Measurements from ENCODE around the gene PRPF38B. TPM values are rescaled to one million over a fixed set of nuclear protein-coding genes. Genes with fewer than 3 reads are reported as not detected.
"Not testable (repeated sequence)": the region's sequence is repeated elsewhere in the genome, so short reads cannot be mapped to it uniquely, and the experiment has no call there.

Gene PRPF38B
- total RNA-seq, 6 donors from 2014 or later = 28.9 to 81.7 (median 35.5) TPM

DNA sequence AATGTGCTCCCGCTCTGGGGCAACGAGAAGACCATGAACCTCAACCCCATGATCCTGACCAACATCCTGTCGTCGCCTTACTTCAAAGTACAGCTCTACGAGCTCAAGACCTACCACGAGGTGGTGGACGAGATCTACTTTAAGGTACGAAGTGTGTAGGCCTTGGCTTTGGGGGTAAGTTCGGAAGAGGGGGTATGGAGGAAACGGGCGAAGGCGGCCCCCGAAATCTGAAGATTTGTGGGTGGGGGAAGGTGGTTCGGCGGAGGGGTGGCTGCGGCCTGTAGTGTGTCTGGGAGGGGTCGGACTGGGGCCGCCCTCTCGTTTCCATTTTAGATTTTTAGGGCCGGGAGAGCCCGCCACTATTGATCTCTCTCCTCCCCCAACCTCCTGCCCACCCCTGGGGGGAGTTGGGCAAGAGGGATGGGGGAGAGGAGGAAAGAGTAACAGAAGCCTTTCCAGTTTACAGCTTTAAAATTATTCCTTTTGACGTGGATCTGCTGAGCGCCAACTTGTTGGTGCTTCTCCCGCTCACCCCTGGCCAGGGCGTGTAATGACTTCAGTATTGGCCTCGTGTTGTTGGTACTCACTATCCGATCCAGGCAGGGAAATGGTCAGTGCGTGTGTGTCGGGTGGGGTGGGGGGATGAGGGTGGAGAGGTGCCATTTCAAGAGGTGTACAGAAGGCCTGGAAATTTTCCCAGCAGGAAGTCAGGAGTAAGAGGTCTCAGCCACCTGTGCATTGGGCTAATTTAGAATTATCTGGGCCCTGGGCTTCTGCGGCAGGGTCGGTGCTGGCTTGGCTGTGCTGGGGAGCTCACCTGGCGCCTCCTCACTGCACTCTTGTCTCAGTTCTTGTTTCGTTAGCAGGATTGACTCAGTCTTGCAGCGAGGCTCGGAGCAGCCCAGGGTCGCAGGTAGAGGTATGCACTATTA, 880 bp downstream of the PRPF38B start:
- H3K4me3 ChIP-seq = peak overlapping the region; percentile 70 to 92 (median 80)
- TF ChIP-seq POLR2AphosphoS5 (IDR thresholded peaks at IDR 0.05) (peak in 1 of 2 donors; percentile 18), EP300 (IDR thresholded peaks at IDR 0.05) (no peak)
- TF ChIP-seq, protein P1, sequence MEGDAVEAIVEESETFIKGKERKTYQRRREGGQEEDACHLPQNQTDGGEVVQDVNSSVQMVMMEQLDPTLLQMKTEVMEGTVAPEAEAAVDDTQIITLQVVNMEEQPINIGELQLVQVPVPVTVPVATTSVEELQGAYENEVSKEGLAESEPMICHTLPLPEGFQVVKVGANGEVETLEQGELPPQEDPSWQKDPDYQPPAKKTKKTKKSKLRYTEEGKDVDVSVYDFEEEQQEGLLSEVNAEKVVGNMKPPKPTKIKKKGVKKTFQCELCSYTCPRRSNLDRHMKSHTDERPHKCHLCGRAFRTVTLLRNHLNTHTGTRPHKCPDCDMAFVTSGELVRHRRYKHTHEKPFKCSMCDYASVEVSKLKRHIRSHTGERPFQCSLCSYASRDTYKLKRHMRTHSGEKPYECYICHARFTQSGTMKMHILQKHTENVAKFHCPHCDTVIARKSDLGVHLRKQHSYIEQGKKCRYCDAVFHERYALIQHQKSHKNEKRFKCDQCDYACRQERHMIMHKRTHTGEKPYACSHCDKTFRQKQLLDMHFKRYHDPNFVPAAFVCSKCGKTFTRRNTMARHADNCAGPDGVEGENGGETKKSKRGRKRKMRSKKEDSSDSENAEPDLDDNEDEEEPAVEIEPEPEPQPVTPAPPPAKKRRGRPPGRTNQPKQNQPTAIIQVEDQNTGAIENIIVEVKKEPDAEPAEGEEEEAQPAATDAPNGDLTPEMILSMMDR (IDR thresholded peaks at IDR 0.05) = peak in 3 of 6 experiments; percentile 5 to 36 (median 30)
- DNase-seq (peak; percentile 27 to 61), ATAC-seq (ENCODE audit: low FRiP score in 2 of 2) (peak; percentile 70 to 82)
- no peaks in the 10 kb centered on the region for H3K27me3 ChIP-seq
- no peaks in the 10 kb centered on the region for H3K9me3 ChIP-seq
- peaks cover 14 to 24% (median 19%) of the 10 kb centered on the region in 4 donors for H3K36me3 ChIP-seq
- 0 to 1% methylated on average over 35 to 36 of the region's 36 CpGs for whole genome bisulfite sequencing, 2 donors
- H3K4me1 ChIP-seq = peaks cover 21 to 36% (median 26%) of the 10 kb centered on the region in 4 donors
- H3K27ac ChIP-seq = peak overlapping the region; percentile 97 to 98 (median 98)

DNA sequence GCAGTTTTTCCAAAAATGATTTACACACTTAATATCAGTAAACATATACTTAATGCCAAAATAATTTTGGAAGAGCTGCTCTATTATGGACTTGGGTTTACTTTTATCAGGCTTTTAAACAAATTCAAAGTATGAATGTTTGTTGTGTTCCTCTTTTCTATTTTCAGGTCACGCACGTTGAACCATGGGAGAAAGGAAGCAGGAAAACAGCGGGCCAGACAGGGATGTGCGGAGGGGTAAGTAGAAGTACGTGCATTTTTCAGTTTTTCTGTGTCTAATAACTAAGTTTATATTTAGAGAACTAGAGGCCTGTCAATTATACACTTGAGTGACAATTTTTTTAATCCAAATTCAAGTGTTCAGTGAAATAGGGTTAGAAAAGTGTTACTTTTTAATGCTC, 3.4 kb downstream of the PRPF38B start:
- ATAC-seq (ENCODE audit: low FRiP score in 2 of 2) = no peak
- H3K9me3 ChIP-seq = no peaks in the 10 kb centered on the region
- H3K4me3 ChIP-seq = peak overlapping the region in 1 of 4 donors; percentile 75
- WGBS, 2 donors = 56 to 58% methylated on average over 5 of the region's 5 CpGs
- no peak for TF ChIP-seq POLR2AphosphoS5 (IDR thresholded peaks at IDR 0.05)
- no peak for DNase-seq
- no peaks in the 10 kb centered on the region for H3K27me3 ChIP-seq
- H3K4me1 ChIP-seq = peaks cover 21 to 36% (median 26%) of the 10 kb centered on the region in 4 donors
- H3K27ac ChIP-seq = no peak overlapping the region
- peaks cover 27 to 50% (median 42%) of the 10 kb centered on the region in 4 donors for H3K36me3 ChIP-seq

DNA sequence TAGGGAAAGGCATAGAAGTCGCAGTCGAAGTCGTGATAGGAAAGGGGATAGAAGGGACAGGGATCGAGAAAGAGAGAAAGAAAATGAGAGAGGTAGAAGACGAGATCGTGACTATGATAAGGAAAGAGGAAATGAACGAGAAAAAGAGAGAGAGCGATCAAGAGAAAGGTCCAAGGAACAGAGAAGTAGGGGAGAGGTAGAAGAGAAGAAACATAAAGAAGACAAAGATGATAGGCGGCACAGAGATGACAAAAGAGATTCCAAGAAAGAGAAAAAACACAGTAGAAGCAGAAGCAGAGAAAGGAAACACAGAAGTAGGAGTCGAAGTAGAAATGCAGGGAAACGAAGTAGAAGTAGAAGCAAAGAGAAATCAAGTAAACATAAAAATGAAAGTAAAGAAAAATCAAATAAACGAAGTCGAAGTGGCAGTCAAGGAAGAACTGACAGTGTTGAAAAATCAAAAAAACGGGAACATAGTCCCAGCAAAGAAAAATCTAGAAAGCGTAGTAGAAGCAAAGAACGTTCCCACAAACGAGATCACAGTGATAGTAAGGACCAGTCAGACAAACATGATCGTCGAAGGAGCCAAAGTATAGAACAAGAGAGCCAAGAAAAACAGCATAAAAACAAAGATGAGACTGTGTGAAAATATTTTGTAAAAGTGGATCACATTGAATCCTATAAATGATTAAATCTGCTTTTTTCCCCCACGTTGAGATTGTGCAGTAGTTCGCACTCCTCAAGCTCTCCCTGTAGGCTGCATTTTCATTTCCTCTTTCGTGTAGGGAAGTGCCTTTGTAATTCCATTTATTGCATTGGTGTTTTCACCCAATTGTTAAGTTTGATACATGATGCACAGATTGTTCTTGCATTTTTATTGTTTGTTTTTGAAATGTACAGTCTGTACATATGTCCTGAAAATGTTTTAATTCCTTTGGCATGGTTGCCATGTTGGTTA, 7.5 kb downstream of the PRPF38B start:
- no peak overlapping the region for H3K4me3 ChIP-seq
- H3K4me1 ChIP-seq = peaks cover 9 to 17% (median 14%) of the 10 kb centered on the region in 4 donors
- H3K9me3 ChIP-seq = no peaks in the 10 kb centered on the region
- 82 to 85% methylated on average over 22 of the region's 22 CpGs for WGBS, 2 donors
- no peak for DNase-seq
- no peaks in the 10 kb centered on the region for H3K27me3 ChIP-seq
- peak overlapping the region in 1 of 4 donors; percentile 40 for H3K27ac ChIP-seq
- ATAC-seq (ENCODE audit: low FRiP score in 2 of 2) = peak in 1 of 2 donors; percentile 60
- peaks cover 27 to 66% (median 44%) of the 10 kb centered on the region in 4 donors for H3K36me3 ChIP-seq
- TF ChIP-seq POLR2A (IDR thresholded peaks at IDR 0.05) (no peak), POLR2AphosphoS5 (IDR thresholded peaks at IDR 0.05) (no peak), EP300 (IDR thresholded peaks at IDR 0.05) (no peak)
- TF ChIP-seq, protein P1 (IDR thresholded peaks at IDR 0.05) = no peak

- Histone ChIP-seq H3K4me1 (peaks cover 0 to 7% (median 5%) of the 10 kb centered on the region in 4 donors), H3K4me3 (no peak overlapping the region), H3K9me3 (no peaks in the 10 kb centered on the region), H3K36me3 (peaks cover 24 to 60% (median 39%) of the 10 kb centered on the region in 4 donors), H3K27ac (no peak overlapping the region), H3K27me3 (no peaks in the 10 kb centered on the region)
- no peak for DNase-seq
- ATAC-seq (ENCODE audit: low FRiP score in 2 of 2) = no peak
- TF ChIP-seq, protein P1 (IDR thresholded peaks at IDR 0.05) = no peak
- TF ChIP-seq EP300 (IDR thresholded peaks at IDR 0.05) (no peak), POLR2AphosphoS5 (IDR thresholded peaks at IDR 0.05) (no peak), POLR2A (IDR thresholded peaks at IDR 0.05) (no peak)
- 86 to 90% methylated on average over 5 of the region's 5 CpGs for WGBS, 2 donors
Measured at GRCh38 chr1:108701176-108701849, 9.2 kb downstream of the PRPF38B start.

GRCh38 chr1:108702109-108702508, 10.0 kb downstream of the PRPF38B start:
- H3K27ac ChIP-seq; H3K9me3 ChIP-seq; DNase-seq; H3K27me3 ChIP-seq; H3K4me1 ChIP-seq; H3K4me3 ChIP-seq; ATAC-seq (ENCODE audit: low FRiP score in 2 of 2): not testable (repeated sequence)
- WGBS, 2 donors = 94 to 98% methylated on average over 6 of the region's 6 CpGs
- peaks cover 17 to 52% (median 33%) of the 10 kb centered on the region in 4 donors for H3K36me3 ChIP-seq
